ENCODE measurements around the gene MLF2. TPM values are rescaled to one million over a fixed set of nuclear protein-coding genes. Genes with fewer than 3 reads are reported as not detected.

The MLF2 gene
- total RNA-seq, 1 experiment from 2014 or later, result 244 TPM

- Histone ChIP-seq H4K5ac (ENCODE audit: insufficient read length, low read depth, low read length) (no peak overlapping the region), H2BK15ac (ENCODE audit: low read depth, low read length) (no peak overlapping the region), H2BK5ac (ENCODE audit: insufficient read length, low read length) (no peak overlapping the region), H3K9ac (ENCODE audit: extremely low read depth, insufficient read length, low read length) (peak overlapping the region; percentile 68), H3K23me2 (ENCODE audit: insufficient read length, low read depth, low read length, poor library complexity, severe bottlenecking) (peaks cover 27% of the 10 kb centered on the region), H3K18ac (ENCODE audit: insufficient read length, low read depth, low read length) (peak overlapping the region; percentile 3), H3K23ac (ENCODE audit: insufficient read length, low read depth, low read length) (no peak overlapping the region), H3K9me3 (ENCODE audit: control insufficient read depth, low read depth, low read length) (no peaks in the 10 kb centered on the region), H3K79me1 (ENCODE audit: insufficient read depth, low read depth, low read length, poor library complexity, severe bottlenecking) (no peaks in the 10 kb centered on the region), H3K4ac (ENCODE audit: low read depth, low read length) (no peak overlapping the region), H3K14ac (ENCODE audit: insufficient read depth, low read length) (peak overlapping the region; percentile 74), H3K4me1 (ENCODE audit: insufficient read depth, low read length) (peaks cover 15% of the 10 kb centered on the region), H3K4me2 (ENCODE audit: insufficient read depth, insufficient read length, low read length) (peak overlapping the region; percentile 87), H2BK20ac (ENCODE audit: low read depth, low read length, poor library complexity, severe bottlenecking) (no peak overlapping the region), H4K91ac (ENCODE audit: insufficient read length, low read depth, low read length) (no peak overlapping the region), H4K20me1 (ENCODE audit: control insufficient read depth, insufficient read depth, insufficient read length) (no peaks in the 10 kb centered on the region), H3K56ac (ENCODE audit: insufficient read length, low read depth, low read length) (no peak overlapping the region), H2BK12ac (ENCODE audit: insufficient read length, low read depth, low read length) (no peak overlapping the region), H2BK120ac (ENCODE audit: low read depth, low read length, poor library complexity, severe bottlenecking) (no peak overlapping the region), H3T11ph (ENCODE audit: low read length) (no peak overlapping the region), H3K27ac (ENCODE audit: insufficient read length, low read depth, low read length) (no peak overlapping the region), H3K27me3 (ENCODE audit: insufficient read depth, low read length) (no peaks in the 10 kb centered on the region), H2AFZ (ENCODE audit: low read length) (no peak overlapping the region), H3K79me2 (ENCODE audit: insufficient read depth, low read length) (peaks cover 11% of the 10 kb centered on the region; the same call in 1 of the 2 replicates), H4K8ac (replicated peaks; ENCODE audit: insufficient read length, low read depth, low read length) (no peak overlapping the region), H2AK5ac (ENCODE audit: insufficient read length, low read length) (no peak overlapping the region)
- H3K36me3 Mint-ChIP-seq (ENCODE audit: insufficient read depth in 1 of 3, low read depth in 3 of 3), result peaks cover 23 to 31% (median 26%) of the 10 kb centered on the region in 3 experiments; a peak in 6 of 7 replicates
- no CpG with 5 or more reads among the region's 88 CpGs for WGBS (ENCODE audit: extremely low coverage, insufficient read length, low lambda C conversion rate)
- H3K4me1 Mint-ChIP-seq, result peaks cover 52 to 75% of the 10 kb centered on the region in 2 experiments
- no peaks in the 10 kb centered on the region for H3K9me3 Mint-ChIP-seq
- H3K27me3 Mint-ChIP-seq (ENCODE audit: low read depth), result peaks cover 5% of the 10 kb centered on the region
- H3K4me3 Mint-ChIP-seq, result peak overlapping the region; percentile 82 to 92
- H3K27ac Mint-ChIP-seq, result peak overlapping the region; percentile 69 to 92 (median 89); a peak in 6 of 7 replicates
- peak; percentile 72 for TF ChIP-seq CTCF (conservative IDR thresholded peaks at IDR 0.05)
- DNase-seq, result peak; percentile 74
Measured at GRCh38 chr12:6766651-6767349, 13.9 kb upstream of the MLF2 start.

All from H9 (cell line).